ENCODE results near the gene TM9SF2. TPM values are rescaled to one million over a fixed set of nuclear protein-coding genes. Genes with fewer than 3 reads are reported as not detected.

Gene TM9SF2
- total RNA-seq, 1 donor from 2014 or later = 138 TPM

DNA sequence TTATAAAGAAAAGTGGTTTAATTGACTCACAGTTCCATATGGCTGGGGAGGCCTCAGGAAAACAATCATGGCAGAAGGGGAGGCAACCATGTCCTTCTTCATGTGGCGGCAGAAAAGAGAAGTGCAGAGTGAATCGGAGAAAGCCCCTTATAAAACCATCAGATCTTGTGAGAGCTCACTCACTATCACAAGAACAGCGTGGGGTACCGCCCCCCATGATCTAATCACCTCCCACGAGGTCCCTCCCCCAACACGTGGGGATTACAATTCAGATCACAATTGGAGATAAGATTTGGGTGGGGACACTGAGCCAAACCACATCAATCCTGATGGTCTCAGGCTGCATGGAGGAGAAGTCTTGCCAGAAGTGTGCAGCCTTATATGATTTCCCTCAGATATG is 26.0 kb downstream of the TM9SF2 start:
- H3K36me3 ChIP-seq (ENCODE audit: control insufficient read depth, insufficient read depth, low read length) = peaks cover 13% of the 10 kb centered on the region
- DNase-seq (ENCODE audit: low read depth) = no peak
- no peak for FAIRE-seq
- no peaks in the 10 kb centered on the region for H3K27me3 ChIP-seq (ENCODE audit: control insufficient read depth, insufficient read depth, low read length)
- H3K4me3 ChIP-seq (ENCODE audit: low read depth, low read length) = no peak overlapping the region
- TF ChIP-seq, protein P1, sequence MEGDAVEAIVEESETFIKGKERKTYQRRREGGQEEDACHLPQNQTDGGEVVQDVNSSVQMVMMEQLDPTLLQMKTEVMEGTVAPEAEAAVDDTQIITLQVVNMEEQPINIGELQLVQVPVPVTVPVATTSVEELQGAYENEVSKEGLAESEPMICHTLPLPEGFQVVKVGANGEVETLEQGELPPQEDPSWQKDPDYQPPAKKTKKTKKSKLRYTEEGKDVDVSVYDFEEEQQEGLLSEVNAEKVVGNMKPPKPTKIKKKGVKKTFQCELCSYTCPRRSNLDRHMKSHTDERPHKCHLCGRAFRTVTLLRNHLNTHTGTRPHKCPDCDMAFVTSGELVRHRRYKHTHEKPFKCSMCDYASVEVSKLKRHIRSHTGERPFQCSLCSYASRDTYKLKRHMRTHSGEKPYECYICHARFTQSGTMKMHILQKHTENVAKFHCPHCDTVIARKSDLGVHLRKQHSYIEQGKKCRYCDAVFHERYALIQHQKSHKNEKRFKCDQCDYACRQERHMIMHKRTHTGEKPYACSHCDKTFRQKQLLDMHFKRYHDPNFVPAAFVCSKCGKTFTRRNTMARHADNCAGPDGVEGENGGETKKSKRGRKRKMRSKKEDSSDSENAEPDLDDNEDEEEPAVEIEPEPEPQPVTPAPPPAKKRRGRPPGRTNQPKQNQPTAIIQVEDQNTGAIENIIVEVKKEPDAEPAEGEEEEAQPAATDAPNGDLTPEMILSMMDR (IDR thresholded peaks at IDR 0.05; ENCODE audit: insufficient read depth, low read length, severe bottlenecking) = no peak

DNA sequence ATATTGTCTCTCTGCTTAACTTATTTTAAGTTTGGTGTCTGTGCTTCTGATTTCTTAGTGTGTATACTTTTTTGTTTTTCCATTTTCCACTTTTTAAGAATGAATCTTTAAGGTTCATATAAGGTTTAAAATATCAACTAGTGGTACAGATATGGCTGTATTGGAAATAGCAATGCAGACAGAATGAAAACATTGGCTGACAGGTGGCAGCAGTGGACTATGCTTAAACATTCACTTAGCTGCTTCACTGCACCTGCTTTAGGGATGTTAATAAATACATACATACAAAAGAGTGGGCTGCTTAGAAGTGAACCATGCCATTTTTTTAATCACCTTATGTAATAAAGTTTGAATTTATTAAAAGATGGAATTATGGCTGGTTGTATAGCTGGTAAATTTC is 27.3 kb downstream of the TM9SF2 start:
- TF ChIP-seq, protein P1 (IDR thresholded peaks at IDR 0.05; ENCODE audit: insufficient read depth, low read length, severe bottlenecking) = no peak
- FAIRE-seq (no peak), DNase-seq (ENCODE audit: low read depth) (no peak)
- H3K36me3 ChIP-seq (ENCODE audit: control insufficient read depth, insufficient read depth, low read length) = peaks cover 10% of the 10 kb centered on the region
- H3K27me3 ChIP-seq (ENCODE audit: control insufficient read depth, insufficient read depth, low read length) = no peaks in the 10 kb centered on the region
- H3K4me3 ChIP-seq (ENCODE audit: low read depth, low read length) = no peak overlapping the region

DNA sequence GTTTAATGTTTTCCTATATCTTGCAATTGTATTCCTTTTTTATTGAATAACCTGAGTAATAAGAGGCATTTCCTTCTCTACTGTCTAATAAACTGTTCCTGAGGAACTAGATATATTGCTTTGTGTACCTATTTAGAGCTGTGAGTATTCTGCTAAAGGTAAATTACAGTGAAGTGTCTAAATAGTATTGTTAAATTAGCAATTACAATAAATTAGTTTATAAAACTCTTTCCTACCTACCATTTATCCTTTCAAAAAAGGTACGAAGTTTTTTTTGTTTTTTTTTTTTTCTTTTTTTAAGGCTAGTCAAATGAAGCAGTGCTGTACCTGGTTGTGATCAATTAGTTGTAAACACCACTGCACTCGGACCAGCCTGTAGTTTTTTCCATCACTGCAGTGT is 34.8 kb downstream of the TM9SF2 start:
- no peak for FAIRE-seq
- no peak for DNase-seq (ENCODE audit: low read depth)
- TF ChIP-seq, protein P1 (IDR thresholded peaks at IDR 0.05; ENCODE audit: insufficient read depth, low read length, severe bottlenecking) = no peak
- Histone ChIP-seq H3K4me3 (ENCODE audit: low read depth, low read length) (no peak overlapping the region), H3K27me3 (ENCODE audit: control insufficient read depth, insufficient read depth, low read length) (no peaks in the 10 kb centered on the region), H3K36me3 (ENCODE audit: control insufficient read depth, insufficient read depth, low read length) (peaks cover 7% of the 10 kb centered on the region)

DNA sequence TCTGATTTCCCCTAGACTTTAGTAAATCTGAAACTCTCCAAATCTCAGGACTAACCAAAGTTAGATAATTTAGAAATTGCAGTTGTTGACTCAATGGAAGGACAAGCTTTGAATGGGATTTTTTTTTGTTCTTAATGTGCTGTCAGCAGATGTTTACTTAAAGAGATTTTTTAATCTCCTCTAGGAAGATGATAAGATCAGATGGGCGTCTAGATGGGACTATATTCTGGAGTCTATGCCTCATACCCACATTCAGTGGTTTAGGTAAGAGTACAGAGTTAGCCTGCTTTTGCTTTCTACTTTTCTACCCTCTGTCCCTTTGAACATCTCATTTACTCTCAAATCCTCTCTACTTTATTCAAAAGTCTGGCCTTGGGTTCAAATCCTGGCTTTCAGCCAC is 39.3 kb downstream of the TM9SF2 start:
- no peak overlapping the region for H3K4me3 ChIP-seq (ENCODE audit: low read depth, low read length)
- H3K27me3 ChIP-seq (ENCODE audit: control insufficient read depth, insufficient read depth, low read length) = no peaks in the 10 kb centered on the region
- FAIRE-seq (no peak), DNase-seq (ENCODE audit: low read depth) (no peak)
- H3K36me3 ChIP-seq (ENCODE audit: control insufficient read depth, insufficient read depth, low read length) = peaks cover 9% of the 10 kb centered on the region
- TF ChIP-seq, protein P1 (IDR thresholded peaks at IDR 0.05; ENCODE audit: insufficient read depth, low read length, severe bottlenecking) = no peak

DNA sequence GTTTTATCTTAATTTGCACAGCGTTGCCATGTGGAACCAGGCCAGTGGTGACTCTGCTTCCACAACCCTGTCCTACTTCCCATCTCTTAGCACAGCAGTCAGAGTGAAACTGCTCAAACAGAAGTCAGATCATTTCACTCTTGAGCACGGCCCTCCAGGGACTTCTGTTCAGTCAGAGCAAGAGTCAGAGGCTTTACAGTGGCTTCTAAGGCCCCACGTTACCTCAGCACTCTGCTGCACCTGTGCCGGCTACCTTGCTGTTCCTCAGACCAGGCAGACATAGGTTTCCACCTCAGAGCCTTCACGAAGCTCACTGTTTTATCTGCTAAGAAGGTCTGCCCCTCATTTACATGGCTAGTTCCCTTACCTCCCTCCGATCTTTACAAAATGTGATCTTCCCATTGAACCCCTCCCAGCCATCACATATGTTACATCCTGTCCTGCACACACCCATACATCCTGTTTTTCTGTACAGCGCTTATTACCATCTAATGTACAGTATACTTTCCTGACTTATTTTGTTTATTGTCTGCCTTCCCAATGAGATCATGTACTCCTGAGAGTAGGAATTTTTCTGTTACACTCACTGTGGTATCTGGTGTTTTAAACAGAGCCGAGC is 41.6 kb downstream of the TM9SF2 start:
- TF ChIP-seq, protein P1 (IDR thresholded peaks at IDR 0.05; ENCODE audit: insufficient read depth, low read length, severe bottlenecking) = no peak
- FAIRE-seq = peak; percentile 52
- peaks cover 15% of the 10 kb centered on the region for H3K36me3 ChIP-seq (ENCODE audit: control insufficient read depth, insufficient read depth, low read length)
- H3K4me3 ChIP-seq (ENCODE audit: low read depth, low read length) = no peak overlapping the region
- no peak for DNase-seq (ENCODE audit: low read depth)
- no peaks in the 10 kb centered on the region for H3K27me3 ChIP-seq (ENCODE audit: control insufficient read depth, insufficient read depth, low read length)

DNA sequence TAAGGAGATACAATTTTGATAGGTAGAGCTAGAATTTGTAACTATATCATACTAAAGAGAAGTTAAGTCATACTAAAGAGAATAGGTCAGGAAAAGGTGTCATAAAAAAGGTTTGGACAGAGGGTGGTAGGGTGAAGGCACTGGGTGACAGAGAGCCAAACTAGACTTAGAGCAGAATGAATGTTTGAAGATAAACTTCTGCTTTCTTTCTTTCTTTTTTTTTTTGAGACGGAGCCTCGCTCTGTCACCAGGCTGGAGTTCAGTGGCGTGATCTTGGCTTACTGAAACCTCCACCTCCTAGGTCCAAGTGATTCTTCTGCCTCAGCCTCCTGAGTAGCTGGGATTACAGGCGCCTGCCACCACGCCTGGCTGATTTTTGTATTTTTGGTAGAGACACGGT is 44.1 kb downstream of the TM9SF2 start:
- TF ChIP-seq, protein P1 (IDR thresholded peaks at IDR 0.05; ENCODE audit: insufficient read depth, low read length, severe bottlenecking) = no peak
- DNase-seq (ENCODE audit: low read depth) (no peak), FAIRE-seq (no peak)
- Histone ChIP-seq H3K36me3 (ENCODE audit: control insufficient read depth, insufficient read depth, low read length) (peaks cover 21% of the 10 kb centered on the region), H3K4me3 (ENCODE audit: low read depth, low read length) (no peak overlapping the region), H3K27me3 (ENCODE audit: control insufficient read depth, insufficient read depth, low read length) (no peaks in the 10 kb centered on the region)

All from bronchial epithelial cell (primary cell).